Measurements from ENCODE around the gene AQP1.

Gene AQP1

DNA sequence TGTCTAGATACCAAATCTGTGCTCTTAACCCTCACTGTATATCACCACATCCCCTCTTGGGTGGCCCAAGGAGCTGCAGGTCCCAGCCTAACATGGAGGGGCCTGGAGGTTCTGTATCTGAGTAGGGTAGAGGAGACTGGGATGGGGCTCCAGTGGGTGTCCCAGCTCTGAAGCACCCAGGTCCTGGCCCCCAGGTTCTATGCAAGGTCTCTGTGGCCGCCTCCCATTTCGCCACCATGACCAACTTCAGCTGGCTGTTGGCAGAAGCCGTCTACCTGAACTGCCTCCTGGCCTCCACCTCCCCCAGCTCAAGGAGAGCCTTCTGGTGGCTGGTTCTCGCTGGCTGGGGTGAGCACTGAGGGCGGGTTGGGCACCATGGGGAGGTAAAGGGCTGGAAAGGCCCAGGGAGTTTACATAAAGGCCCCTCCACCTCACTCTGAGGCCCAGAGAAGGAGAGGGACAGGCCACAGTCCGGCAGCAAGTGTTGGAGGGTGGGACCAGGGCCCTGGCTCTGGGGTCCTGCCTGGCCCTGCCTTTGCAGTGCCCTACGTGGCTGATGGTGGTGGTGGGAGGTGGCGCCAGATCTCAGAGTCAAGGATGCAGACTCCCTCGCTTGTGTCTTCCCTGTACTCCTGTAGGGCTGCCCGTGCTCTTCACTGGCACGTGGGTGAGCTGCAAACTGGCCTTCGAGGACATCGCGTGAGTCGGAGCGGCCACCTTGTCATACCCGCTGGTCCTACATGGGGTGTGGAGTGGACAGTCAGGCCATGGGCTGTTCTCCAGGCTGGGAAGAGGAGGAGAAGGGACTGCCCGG, 62.3 kb downstream of the AQP1 start:
- TF ChIP-seq OSR1 (CRISPR knock-in tag; IDR thresholded peaks at IDR 0.05) = no peak
- no peak for TF ChIP-seq GLIS3 (CRISPR knock-in tag; IDR thresholded peaks at IDR 0.05)
- TF ChIP-seq POU6F1 (CRISPR knock-in tag; IDR thresholded peaks at IDR 0.05; ENCODE audit: borderline replicate concordance, low read depth) = no peak
- no peak for TF ChIP-seq ARNTL (CRISPR knock-in tag; IDR thresholded peaks at IDR 0.05; ENCODE audit: borderline replicate concordance, low read depth)
- TF ChIP-seq ZNF8 (CRISPR knock-in tag; IDR thresholded peaks at IDR 0.05) = no peak
- no peak for TF ChIP-seq RARB (CRISPR knock-in tag; IDR thresholded peaks at IDR 0.05)
- no peak for TF ChIP-seq SNAI2 (CRISPR knock-in tag; IDR thresholded peaks at IDR 0.05)
- TF ChIP-seq CREB5 (CRISPR knock-in tag; IDR thresholded peaks at IDR 0.05; ENCODE audit: low read depth) = no peak
- TF ChIP-seq PPARA (CRISPR knock-in tag; IDR thresholded peaks at IDR 0.05; ENCODE audit: borderline replicate concordance) = no peak
- TF ChIP-seq ZFP3 (CRISPR knock-in tag; IDR thresholded peaks at IDR 0.05) = no peak
- no peak for TF ChIP-seq ZNF565 (CRISPR knock-in tag; conservative IDR thresholded peaks at IDR 0.05; ENCODE audit: low read depth)
- TF ChIP-seq PATZ1 (CRISPR knock-in tag; IDR thresholded peaks at IDR 0.05; ENCODE audit: borderline replicate concordance) = no peak
- TF ChIP-seq BACH2 (CRISPR knock-in tag; IDR thresholded peaks at IDR 0.05; ENCODE audit: borderline replicate concordance) = no peak
- no peak for TF ChIP-seq ZNF70 (CRISPR knock-in tag; IDR thresholded peaks at IDR 0.05)
- no peak for TF ChIP-seq ZFP30 (CRISPR knock-in tag; IDR thresholded peaks at IDR 0.05)
- TF ChIP-seq TOX (CRISPR knock-in tag; IDR thresholded peaks at IDR 0.05; ENCODE audit: borderline replicate concordance) = no peak
- TF ChIP-seq TSHZ2 (CRISPR knock-in tag; IDR thresholded peaks at IDR 0.05) = no peak
- no peak for TF ChIP-seq ISL1 (CRISPR knock-in tag; IDR thresholded peaks at IDR 0.05)
- no peak for ATAC-seq

DNA sequence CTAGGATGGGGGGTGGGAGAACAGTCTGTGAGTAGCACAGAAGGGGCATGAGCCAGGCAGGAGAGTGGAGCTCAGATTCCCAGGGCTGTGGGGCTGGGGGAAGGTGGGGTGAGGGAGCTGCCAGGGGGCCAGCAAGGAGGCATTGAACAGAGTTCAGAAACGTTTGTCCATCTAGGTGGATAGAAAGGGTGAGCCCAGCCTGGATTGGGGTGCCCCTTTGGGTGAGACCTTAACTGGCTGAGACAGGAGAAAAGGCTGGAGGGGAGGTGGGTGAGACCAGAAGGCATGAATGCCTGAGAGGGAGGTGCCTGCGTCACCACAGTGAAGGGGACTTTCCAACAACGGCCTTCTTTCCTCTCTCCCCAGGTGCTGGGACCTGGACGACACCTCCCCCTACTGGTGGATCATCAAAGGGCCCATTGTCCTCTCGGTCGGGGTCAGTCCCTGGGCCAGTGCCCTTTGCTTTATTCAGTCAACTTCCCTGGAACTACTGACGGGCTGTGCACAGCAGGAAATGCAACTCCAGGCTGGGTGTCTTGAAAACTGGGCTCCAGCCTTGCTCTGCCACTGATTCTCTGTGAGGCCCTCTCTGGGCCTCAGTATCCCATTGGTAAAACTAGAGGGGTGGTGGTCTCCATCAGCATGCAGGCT, 63.1 kb downstream of the AQP1 start:
- ATAC-seq = peak; percentile 86
- TF ChIP-seq RARB (CRISPR knock-in tag; IDR thresholded peaks at IDR 0.05) (no peak), TOX (CRISPR knock-in tag; IDR thresholded peaks at IDR 0.05; ENCODE audit: borderline replicate concordance) (no peak), OSR1 (CRISPR knock-in tag; IDR thresholded peaks at IDR 0.05) (no peak), ZFP30 (CRISPR knock-in tag; IDR thresholded peaks at IDR 0.05) (no peak), TCF4 (CRISPR knock-in tag; IDR thresholded peaks at IDR 0.05; ENCODE audit: borderline replicate concordance) (no peak), GLIS3 (CRISPR knock-in tag; IDR thresholded peaks at IDR 0.05) (no peak), BACH2 (CRISPR knock-in tag; IDR thresholded peaks at IDR 0.05; ENCODE audit: borderline replicate concordance) (no peak), ESRRG (CRISPR knock-in tag; IDR thresholded peaks at IDR 0.05) (no peak), POU6F1 (CRISPR knock-in tag; IDR thresholded peaks at IDR 0.05; ENCODE audit: borderline replicate concordance, low read depth) (no peak), ZFP3 (CRISPR knock-in tag; IDR thresholded peaks at IDR 0.05) (no peak), ZNF8 (CRISPR knock-in tag; IDR thresholded peaks at IDR 0.05) (no peak), ZC3H10 (CRISPR knock-in tag; IDR thresholded peaks at IDR 0.05) (no peak), SNAI2 (CRISPR knock-in tag; IDR thresholded peaks at IDR 0.05) (no peak), CREB5 (CRISPR knock-in tag; IDR thresholded peaks at IDR 0.05; ENCODE audit: low read depth) (no peak), ISL1 (CRISPR knock-in tag; IDR thresholded peaks at IDR 0.05) (no peak)
- TF ChIP-seq, protein P1, sequence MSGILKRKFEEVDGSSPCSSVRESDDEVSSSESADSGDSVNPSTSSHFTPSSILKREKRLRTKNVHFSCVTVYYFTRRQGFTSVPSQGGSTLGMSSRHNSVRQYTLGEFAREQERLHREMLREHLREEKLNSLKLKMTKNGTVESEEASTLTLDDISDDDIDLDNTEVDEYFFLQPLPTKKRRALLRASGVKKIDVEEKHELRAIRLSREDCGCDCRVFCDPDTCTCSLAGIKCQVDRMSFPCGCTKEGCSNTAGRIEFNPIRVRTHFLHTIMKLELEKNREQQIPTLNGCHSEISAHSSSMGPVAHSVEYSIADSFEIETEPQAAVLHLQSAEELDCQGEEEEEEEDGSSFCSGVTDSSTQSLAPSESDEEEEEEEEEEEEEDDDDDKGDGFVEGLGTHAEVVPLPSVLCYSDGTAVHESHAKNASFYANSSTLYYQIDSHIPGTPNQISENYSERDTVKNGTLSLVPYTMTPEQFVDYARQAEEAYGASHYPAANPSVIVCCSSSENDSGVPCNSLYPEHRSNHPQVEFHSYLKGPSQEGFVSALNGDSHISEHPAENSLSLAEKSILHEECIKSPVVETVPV (CRISPR knock-in tag; IDR thresholded peaks at IDR 0.05) = no peak
